H1 (cell line): Measurements from ENCODE around the gene IPO13. TPM values are rescaled to one million over a fixed set of nuclear protein-coding genes. Genes with fewer than 3 reads are reported as not detected.

Experiments
- CTCF ChIA-PET: fragments of 300-600 bp; sonication (Branson Sonifier 250); formaldehyde crosslinking; loops from one replicate; lab custom pipeline; 2021; ENCODE audit not compliant: partially characterized antibody; lab: Charles Lee
- POLR2A ChIA-PET: fragments of 300-600 bp; sonication (Branson Sonifier 250); formaldehyde crosslinking; loops from one replicate; lab custom pipeline; 2021; ENCODE audit warnings: inconsistent platforms; ENCODE audit not compliant: partially characterized antibody; lab: Charles Lee
- DNase-seq, 2 experiments: peaks; one replicate each; pipeline versions ENCODE4 v3.0.0 to v3.0.0-alpha.2; 2010 to 2022; ENCODE audit warnings: low spot score in 2 of 2, low read depth in 1 of 2, mixed read lengths in 1 of 2
- FAIRE-seq: peaks from 2 replicates; lab custom pipeline; 2011; peaks lifted over from hg19 to GRCh38; lab: Jason Lieb, UNC
- H2AFZ ChIP-seq: 2 replicates; pipeline ENCODE4 v1.8.1; 2012; ENCODE audit warnings: low read length, inconsistent platforms
- H2AK5ac ChIP-seq: 2 replicates; pipeline ENCODE4 v1.6.1; 2013; ENCODE audit warnings: low read depth, low read length
- H2BK120ac ChIP-seq: replicated peaks from 2 replicates; pipeline ENCODE3; 2013; ENCODE audit warnings: low read depth, low read length, inconsistent platforms
- H2BK12ac ChIP-seq: 2 replicates; pipeline ENCODE4 v1.6.1; 2013; ENCODE audit warnings: low read depth, low read length
- H2BK15ac ChIP-seq: 2 replicates; pipeline ENCODE4 v1.6.1; 2013; ENCODE audit warnings: low read length
- H2BK20ac ChIP-seq: 2 replicates; pipeline ENCODE4 v1.6.1; 2013; ENCODE audit warnings: low read length
- H2BK5ac ChIP-seq: 2 replicates; pipeline ENCODE4 v1.6.1; 2013; ENCODE audit warnings: low read depth, low read length
- H3K14ac ChIP-seq: 2 replicates; pipeline ENCODE4 v1.6.1; 2013; ENCODE audit warnings: inconsistent platforms; ENCODE audit not compliant: insufficient read length
- H3K18ac ChIP-seq: 2 replicates; pipeline ENCODE4 v1.6.1; 2013; ENCODE audit warnings: low read length; ENCODE audit errors: extremely low read depth
- H3K23ac ChIP-seq: 2 replicates; pipeline ENCODE4 v1.6.1; 2013; ENCODE audit warnings: inconsistent platforms; ENCODE audit not compliant: insufficient read length
- H3K23me2 ChIP-seq: 2 replicates; pipeline ENCODE4 v1.6.1; 2013; ENCODE audit warnings: low read depth, low read length
- H3K27ac ChIP-seq: 2 replicates; pipeline ENCODE4 v1.6.1; 2011; ENCODE audit warnings: low read depth, low read length, inconsistent platforms
- H3K27me3 ChIP-seq, 4 experiments: replicated peaks in 1 of 4; 1 replicate in 1 of 4; 2 replicates in 3 of 4; pipeline versions ENCODE4 v1.6.1 to v1.8.1; 2011 to 2013; ENCODE audit warnings: low read length in 3 of 4, mild to moderate bottlenecking in 3 of 4, inconsistent platforms in 2 of 4, mixed read lengths in 2 of 4, moderate library complexity in 1 of 4; ENCODE audit not compliant: control insufficient read depth in 3 of 4, insufficient read depth in 3 of 4; ENCODE audit errors: extremely low read depth in 1 of 4
- H3K36me3 ChIP-seq, 4 experiments: 2 replicates each; pipeline versions ENCODE4 v1.6.1 to v1.8.1; 2011 to 2013; ENCODE audit warnings: mild to moderate bottlenecking in 4 of 4, low read length in 3 of 4, moderate library complexity in 2 of 4, control low read depth in 1 of 4, inconsistent platforms in 1 of 4; ENCODE audit not compliant: insufficient read depth in 4 of 4, control insufficient read depth in 2 of 4
- H3K4ac ChIP-seq: replicated peaks from 2 replicates; pipeline ENCODE3; 2013; ENCODE audit warnings: low read length, low read depth, mixed read lengths, inconsistent platforms; ENCODE audit not compliant: insufficient read length
- H3K4me1 ChIP-seq, 4 experiments: replicated peaks in 1 of 4; 1 replicate in 1 of 4; 2 replicates in 3 of 4; pipeline versions ENCODE4 v1.6.1 to v1.8.1; 2011 to 2013; ENCODE audit warnings: low read length in 3 of 4, inconsistent platforms in 2 of 4, mixed read lengths in 1 of 4; ENCODE audit not compliant: insufficient read depth in 4 of 4, control insufficient read depth in 3 of 4
- H3K4me2 ChIP-seq, 2 experiments: 2 replicates each; pipeline versions ENCODE4 v1.6.1 to v1.8.1; 2011 to 2013; ENCODE audit warnings: low read depth in 2 of 2, low read length in 2 of 2, control low read depth in 1 of 2, inconsistent platforms in 1 of 2, mild to moderate bottlenecking in 1 of 2; ENCODE audit not compliant: insufficient read depth in 1 of 2
- H3K4me3 ChIP-seq, 4 experiments: fragments of 200-600, 300-600 bp in 1 of 4; sonication (generic), shearing (Covaris generic), sonication (Bioruptor Twin) in 1 of 4; 2 replicates each; pipeline versions ENCODE4 v1.5.1 to v1.8.1; 2011 to 2016; ENCODE audit warnings: low read length in 4 of 4, low read depth in 3 of 4, control low read depth in 2 of 4, inconsistent platforms in 2 of 4, mild to moderate bottlenecking in 2 of 4, mixed read lengths in 1 of 4, moderate library complexity in 1 of 4; ENCODE audit not compliant: insufficient read depth in 2 of 4; ENCODE audit errors: extremely low read depth in 1 of 4
- H3K56ac ChIP-seq: replicated peaks from 2 replicates; pipeline ENCODE3; 2013; ENCODE audit warnings: low read depth, mild to moderate bottlenecking, mixed read lengths, low read length, inconsistent platforms; ENCODE audit not compliant: insufficient read length
- H3K79me1 ChIP-seq: 2 replicates; pipeline ENCODE4 v1.6.1; 2013; ENCODE audit warnings: low read depth, low read length, control low read depth
- H3K79me2 ChIP-seq, 2 experiments: 2 replicates each; pipeline versions ENCODE4 v1.6.1 to v1.8.1; 2012 to 2013; ENCODE audit warnings: low read length in 2 of 2, mild to moderate bottlenecking in 2 of 2, inconsistent platforms in 1 of 2; ENCODE audit not compliant: insufficient read depth in 2 of 2, control insufficient read depth in 1 of 2
- H3K9ac ChIP-seq, 4 experiments: replicated peaks in 1 of 4; 1 replicate in 1 of 4; 2 replicates in 3 of 4; pipeline versions ENCODE4 v1.6.1 to v1.8.1; 2011 to 2013; ENCODE audit warnings: low read depth in 3 of 4, low read length in 3 of 4, control low read depth in 2 of 4, mild to moderate bottlenecking in 2 of 4, moderate library complexity in 2 of 4, inconsistent platforms in 1 of 4; ENCODE audit errors: extremely low read depth in 1 of 4
- H3K9me3 ChIP-seq, 2 experiments: 2 replicates each; pipeline versions ENCODE4 v1.6.1 to v1.8.1; 2012 to 2013; ENCODE audit warnings: mild to moderate bottlenecking in 2 of 2, moderate library complexity in 2 of 2, control low read depth in 1 of 2, inconsistent platforms in 1 of 2, low read depth in 1 of 2, low read length in 1 of 2, mixed read lengths in 1 of 2; ENCODE audit not compliant: insufficient read depth in 2 of 2
- H4K20me1 ChIP-seq, 2 experiments: replicated peaks in 1 of 2; 2 replicates each; pipeline versions ENCODE3 to v1.8.1; 2011 to 2013; ENCODE audit warnings: inconsistent platforms in 2 of 2, low read length in 2 of 2, mild to moderate bottlenecking in 1 of 2; ENCODE audit not compliant: insufficient read depth in 2 of 2, control insufficient read depth in 1 of 2
- H4K5ac ChIP-seq: 2 replicates; pipeline ENCODE4 v1.6.1; 2013; ENCODE audit warnings: low read length, low read depth, mixed read lengths, inconsistent platforms; ENCODE audit not compliant: insufficient read length
- H4K8ac ChIP-seq: 2 replicates; pipeline ENCODE4 v1.8.0; 2013; ENCODE audit warnings: mild to moderate bottlenecking, moderate library complexity, low read length, inconsistent platforms; ENCODE audit not compliant: insufficient read depth; ENCODE audit errors: extremely low read depth
- H4K91ac ChIP-seq: replicated peaks from 2 replicates; pipeline ENCODE3; 2013; ENCODE audit warnings: low read length, mixed read lengths, inconsistent platforms; ENCODE audit not compliant: insufficient read length
- CBX5 ChIP-seq: fragments of 300-800, 300-1000 bp; sonication (generic); IDR thresholded peaks from 2 replicates; pipeline ENCODE4 v1.7.1; 2016; ENCODE audit warnings: antibody characterized with exemption, low read length, low read depth
- CHD2 ChIP-seq: IDR thresholded peaks from 2 replicates; pipeline ENCODE4 v1.6.1; 2012; ENCODE audit warnings: low read length, improper control_type of control experiment
- CTCF ChIP-seq, 3 experiments: IDR thresholded peaks; 1 replicate in 2 of 3; 2 replicates in 1 of 3; pipeline versions ENCODE4 v1.5.1 to v1.6.1; 2011; ENCODE audit warnings: low read length in 3 of 3, mild to moderate bottlenecking in 3 of 3, inconsistent platforms in 2 of 3, low read depth in 1 of 3, moderate library complexity in 1 of 3; ENCODE audit not compliant: insufficient read depth in 1 of 3; ENCODE audit errors: control extremely low read depth in 1 of 3
- JUND ChIP-seq: IDR thresholded peaks from 2 replicates; pipeline ENCODE4 v1.6.1; 2011; ENCODE audit warnings: mild to moderate bottlenecking, improper control_type of control experiment, low read length
- KDM4A ChIP-seq: IDR thresholded peaks from one replicate; pipeline ENCODE4 v1.7.1; 2012; ENCODE audit warnings: low read depth, mild to moderate bottlenecking, moderate library complexity, low read length, inconsistent platforms; ENCODE audit not compliant: severe bottlenecking
- NRF1 ChIP-seq: IDR thresholded peaks from 2 replicates; pipeline ENCODE4 v1.6.1; 2011; ENCODE audit warnings: mild to moderate bottlenecking, low read depth, low read length, improper control_type of control experiment
- PHF8 ChIP-seq: fragments of 200-600 bp; sonication (generic); conservative IDR thresholded peaks from 2 replicates; pipeline ENCODE4 v1.7.1; 2012; ENCODE audit warnings: low read depth, mild to moderate bottlenecking, inconsistent platforms, low read length, moderate library complexity
- YY1 ChIP-seq: IDR thresholded peaks from 2 replicates; pipeline ENCODE4 v1.6.1; 2011; ENCODE audit warnings: low read depth, mild to moderate bottlenecking, low read length
- WGBS, 2 experiments: shearing (Covaris generic) in 1 of 2; methylation state at CpG; one replicate each; pipeline versions ENCODE4 v1.1.6 to v1.1.7; 2013 to 2015; ENCODE audit warnings: low lambda C conversion rate in 2 of 2, mixed read lengths in 2 of 2, inconsistent platforms in 1 of 2, low coverage in 1 of 2, missing lambda C conversion rate in 1 of 2; ENCODE audit not compliant: insufficient replicate concordance in 2 of 2, insufficient coverage in 1 of 2, insufficient read length in 1 of 2; ENCODE audit errors: extremely low coverage in 1 of 2, missing lambda C conversion rate in 1 of 2; 5-methylcytosine and 5-hydroxymethylcytosine counted together
- polyA plus RNA-seq, 7 experiments: library from polyadenylated mRNA; depleted of rRNA in 3 of 7; stranded (reverse) in 5 of 7; unstranded in 2 of 7; fragments of >200 nt in 5 of 7; fragments of 200-250 nt in 2 of 7; gene quantifications; 1 replicate in 5 of 7; 2 replicates in 1 of 7; 4 replicates in 1 of 7; pipeline versions ENCODE4 v1.2.1 to v1.2.3, GENCODE V29; 2011 to 2013; ENCODE audit warnings: missing spikeins in 2 of 7, mixed read lengths in 2 of 7
- total RNA-seq: library from RNA; stranded (reverse); fragmentation: NEBNext Ultra II Directional; extraction: Animal tissue kit (Norgen Biotek cat#: 25700); gene quantifications from 2 replicates; pipeline ENCODE4 v1.2.1, GENCODE V29; 2021
- TF ChIP-seq, protein P1 (sequence below): IDR thresholded peaks from 2 replicates; pipeline ENCODE4 v1.6.1; 2012; ENCODE audit warnings: inconsistent platforms

IPO13 gene
- total and polyA plus RNA-seq, 2 of the 8 experiments (the other 6 are each of a cell fraction or from before 2014, with no cell fraction given) = 23.0 to 27.0 TPM

- H2BK20ac ChIP-seq = no peak overlapping the region
- H3K14ac ChIP-seq = no peak overlapping the region
- no peak overlapping the region for H3K4ac ChIP-seq
- peak overlapping the region; percentile 97; the same call in 1 of the 2 replicates for H2BK12ac ChIP-seq
- no peaks in the 10 kb centered on the region for H3K79me1 ChIP-seq
- no peak overlapping the region for H4K5ac ChIP-seq
- peaks cover 0 to 8% (median 4%) of the 10 kb centered on the region in 4 experiments; a peak in 5 of 7 replicates for H3K27me3 ChIP-seq
- H2AK5ac ChIP-seq = no peak overlapping the region; the same call in 1 of the 2 replicates
- 88% methylated on average over 10 of the region's 10 CpGs; no CpG with 5 or more reads in 1 of the 2 experiments for WGBS, 2 experiments
- H2AFZ ChIP-seq = no peak overlapping the region
- no peak overlapping the region for H2BK120ac ChIP-seq
- no peak overlapping the region for H3K9ac ChIP-seq
- peak overlapping the region; percentile 22 for H4K91ac ChIP-seq
- no peaks in the 10 kb centered on the region for H4K20me1 ChIP-seq
- peak overlapping the region; percentile 89; the same call in 1 of the 2 replicates for H2BK15ac ChIP-seq
- no peak overlapping the region for H3K23ac ChIP-seq
- H3K56ac ChIP-seq = no peak overlapping the region
- DNase-seq = peak in 1 of 2 experiments; percentile 68
- no peaks in the 10 kb centered on the region for H3K36me3 ChIP-seq
- H3K79me2 ChIP-seq = no peaks in the 10 kb centered on the region
- H3K9me3 ChIP-seq = no peaks in the 10 kb centered on the region
- H4K8ac ChIP-seq = no peak overlapping the region
- no peak overlapping the region for H3K4me3 ChIP-seq
- FAIRE-seq = no peak
- ChIA-PET CTCF (interaction anchor here (0.5 to 18.6 kb wide), 67 partner anchors 9 to 1063 kb away, joined by 3 to 618 read pairs (median 4); partner anchors contain the start of genes B4GALT2, IPO13 and SLC6A9), POLR2A (interaction anchor here (0.7 to 8.0 kb wide), 12 partner anchors 9 to 223 kb away, joined by 3 to 89 read pairs (median 3); partner anchors contain the start of genes IPO13 and ST3GAL3)
- peaks cover 9 to 22% (median 17%) of the 10 kb centered on the region in 4 experiments for H3K4me1 ChIP-seq
- H3K4me2 ChIP-seq = no peak overlapping the region
- H3K27ac ChIP-seq = no peak overlapping the region
- H3K18ac ChIP-seq = peak overlapping the region; percentile 80
- peak overlapping the region; percentile 83 for H2BK5ac ChIP-seq
- H3K23me2 ChIP-seq = peaks cover 7% of the 10 kb centered on the region; the same call in 1 of the 2 replicates
- TF ChIP-seq JUND = no peak
- TF ChIP-seq NRF1 = no peak
- TF ChIP-seq, protein P1, sequence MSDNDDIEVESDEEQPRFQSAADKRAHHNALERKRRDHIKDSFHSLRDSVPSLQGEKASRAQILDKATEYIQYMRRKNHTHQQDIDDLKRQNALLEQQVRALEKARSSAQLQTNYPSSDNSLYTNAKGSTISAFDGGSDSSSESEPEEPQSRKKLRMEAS = no peak
- no peak for TF ChIP-seq CHD2
- peak in 2 of 3 experiments; percentile 70 to 80; a peak in 3 of 4 replicates for TF ChIP-seq CTCF (IDR thresholded peaks at IDR 0.05; ENCODE audit: control extremely low read depth in 1 of 3, insufficient read depth in 1 of 3, low read depth in 1 of 3, low read length in 3 of 3)
- TF ChIP-seq CBX5 = no peak
- no peak for TF ChIP-seq PHF8
- TF ChIP-seq YY1 = no peak
- no peak for TF ChIP-seq KDM4A
Observed at GRCh38 chr1:43930168-43930948, 16.4 kb upstream of the IPO13 start.
